ENCODE data around the gene NOL9. TPM values are rescaled to one million over a fixed set of nuclear protein-coding genes. Genes with fewer than 3 reads are reported as not detected.

NOL9 gene
- total and polyA plus RNA-seq, 9 of the 15 experiments (the other 6 are each of a cell fraction or from before 2014, with no cell fraction given), result 5.6 to 76.5 (median 47.3) TPM

GRCh38 chr1:6554031-6554906 lies at the start of gene NOL9 (continued):
- TF ChIP-seq MGA (IDR thresholded peaks at IDR 0.05) (no peak), ZC3H4 (CRISPR knock-in tag; IDR thresholded peaks at IDR 0.05; ENCODE audit: borderline replicate concordance) (no peak), MECOM (CRISPR knock-in tag; IDR thresholded peaks at IDR 0.05) (no peak), CUX1 (CRISPR knock-in tag; IDR thresholded peaks at IDR 0.05) (no peak), THRAP3 (IDR thresholded peaks at IDR 0.05; ENCODE audit: borderline replicate concordance) (no peak), RBM25 (IDR thresholded peaks at IDR 0.05; ENCODE audit: low read depth, low read length, severe bottlenecking) (peak; percentile 100), RBM17 (IDR thresholded peaks at IDR 0.05; ENCODE audit: borderline replicate concordance, low read depth, low read length) (no peak), RAD51 (IDR thresholded peaks at IDR 0.05; ENCODE audit: borderline replicate concordance, low read depth) (no peak)
